ENCODE data around the gene RASGRF1.

DNA sequence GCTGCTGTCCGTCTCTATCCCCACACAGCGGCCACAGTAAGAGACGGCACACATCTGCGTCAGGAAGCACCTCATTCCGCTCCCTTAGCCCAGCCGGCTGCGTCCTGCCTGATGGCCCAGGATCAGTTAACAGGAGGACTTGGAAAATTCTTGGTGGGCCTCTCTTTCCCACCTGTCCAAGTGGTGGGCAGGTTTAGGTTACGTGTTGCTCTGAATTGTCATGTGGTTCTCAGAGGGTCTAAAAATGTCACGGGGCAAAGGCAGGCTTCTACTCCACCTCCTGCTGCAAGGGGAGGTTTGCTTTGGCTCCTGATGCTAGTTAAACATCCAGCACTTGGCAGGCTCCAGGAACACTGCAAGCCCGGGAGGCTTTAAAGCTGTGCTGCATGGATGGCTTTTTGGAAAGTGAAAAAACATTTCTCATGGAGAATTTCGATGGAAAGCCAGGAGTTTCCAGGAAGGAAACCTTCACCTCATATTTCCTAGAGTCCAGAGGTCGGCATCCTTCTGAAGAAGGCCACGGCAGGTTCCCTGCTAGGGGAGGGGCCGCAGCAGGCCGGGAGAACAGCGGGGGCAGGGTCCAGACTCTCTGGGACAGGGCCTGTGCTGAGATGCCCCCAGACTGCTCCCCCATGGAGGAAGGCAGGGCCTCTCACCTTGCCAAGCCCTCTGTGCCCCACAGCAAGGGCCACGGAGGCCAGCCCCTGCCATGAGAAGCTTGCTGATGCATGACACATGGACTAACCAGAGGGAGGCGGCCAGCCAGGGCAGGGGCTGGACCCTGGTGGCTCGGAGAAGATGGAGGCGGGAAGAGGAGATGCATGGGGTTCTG is 156.5 kb downstream of the RASGRF1 start:
- TF ChIP-seq POLR2A (IDR thresholded peaks at IDR 0.05): no peak
- TF ChIP-seq, protein P1, sequence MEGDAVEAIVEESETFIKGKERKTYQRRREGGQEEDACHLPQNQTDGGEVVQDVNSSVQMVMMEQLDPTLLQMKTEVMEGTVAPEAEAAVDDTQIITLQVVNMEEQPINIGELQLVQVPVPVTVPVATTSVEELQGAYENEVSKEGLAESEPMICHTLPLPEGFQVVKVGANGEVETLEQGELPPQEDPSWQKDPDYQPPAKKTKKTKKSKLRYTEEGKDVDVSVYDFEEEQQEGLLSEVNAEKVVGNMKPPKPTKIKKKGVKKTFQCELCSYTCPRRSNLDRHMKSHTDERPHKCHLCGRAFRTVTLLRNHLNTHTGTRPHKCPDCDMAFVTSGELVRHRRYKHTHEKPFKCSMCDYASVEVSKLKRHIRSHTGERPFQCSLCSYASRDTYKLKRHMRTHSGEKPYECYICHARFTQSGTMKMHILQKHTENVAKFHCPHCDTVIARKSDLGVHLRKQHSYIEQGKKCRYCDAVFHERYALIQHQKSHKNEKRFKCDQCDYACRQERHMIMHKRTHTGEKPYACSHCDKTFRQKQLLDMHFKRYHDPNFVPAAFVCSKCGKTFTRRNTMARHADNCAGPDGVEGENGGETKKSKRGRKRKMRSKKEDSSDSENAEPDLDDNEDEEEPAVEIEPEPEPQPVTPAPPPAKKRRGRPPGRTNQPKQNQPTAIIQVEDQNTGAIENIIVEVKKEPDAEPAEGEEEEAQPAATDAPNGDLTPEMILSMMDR (IDR thresholded peaks at IDR 0.05): no peak

All from prostate gland (tissue), 2 donors.